ENCODE results near the gene EVA1A. TPM values are rescaled to one million over a fixed set of nuclear protein-coding genes. Genes with fewer than 3 reads are reported as not detected.

The EVA1A gene
- total and polyA plus RNA-seq, 2 of the 8 experiments (the other 6 are each of a cell fraction or from before 2014, with no cell fraction given) = 2.4 to 4.3 TPM

- TF ChIP-seq JUN (IDR thresholded peaks at IDR 0.05; ENCODE audit: low read depth, low read length) (no peak), RAD21 (IDR thresholded peaks at IDR 0.05 in 1 of 2, conservative IDR thresholded peaks at IDR 0.05 in 1 of 2; ENCODE audit: low read depth in 2 of 2, low read length in 2 of 2) (no peak), ATF3 (IDR thresholded peaks at IDR 0.05; ENCODE audit: insufficient read depth, low read depth, low read length) (no peak), KDM1A (IDR thresholded peaks at IDR 0.05; ENCODE audit: borderline replicate concordance, low read length) (no peak)
Measured at GRCh38 chr2:75483878-75484277, 76.9 kb downstream of the EVA1A start (continued).

Data from H1 (cell line).